LHCN-M2 (cell line): Measurements from ENCODE around the gene GDF9. TPM values are rescaled to one million over a fixed set of nuclear protein-coding genes. Genes with fewer than 3 reads are reported as not detected.

Experiments
- DNase-seq: peaks from one replicate; pipeline ENCODE4 v3.0.0-alpha.2; 2012; ENCODE audit warnings: low read depth
- total RNA-seq: library from RNA; depleted of rRNA; stranded (reverse); fragments of >200 nt; gene quantifications from 2 replicates; pipeline ENCODE4 v1.2.3, GENCODE V29; 2014

Gene GDF9
- total RNA-seq, 1 experiment from 2014 or later, result not detected

DNA sequence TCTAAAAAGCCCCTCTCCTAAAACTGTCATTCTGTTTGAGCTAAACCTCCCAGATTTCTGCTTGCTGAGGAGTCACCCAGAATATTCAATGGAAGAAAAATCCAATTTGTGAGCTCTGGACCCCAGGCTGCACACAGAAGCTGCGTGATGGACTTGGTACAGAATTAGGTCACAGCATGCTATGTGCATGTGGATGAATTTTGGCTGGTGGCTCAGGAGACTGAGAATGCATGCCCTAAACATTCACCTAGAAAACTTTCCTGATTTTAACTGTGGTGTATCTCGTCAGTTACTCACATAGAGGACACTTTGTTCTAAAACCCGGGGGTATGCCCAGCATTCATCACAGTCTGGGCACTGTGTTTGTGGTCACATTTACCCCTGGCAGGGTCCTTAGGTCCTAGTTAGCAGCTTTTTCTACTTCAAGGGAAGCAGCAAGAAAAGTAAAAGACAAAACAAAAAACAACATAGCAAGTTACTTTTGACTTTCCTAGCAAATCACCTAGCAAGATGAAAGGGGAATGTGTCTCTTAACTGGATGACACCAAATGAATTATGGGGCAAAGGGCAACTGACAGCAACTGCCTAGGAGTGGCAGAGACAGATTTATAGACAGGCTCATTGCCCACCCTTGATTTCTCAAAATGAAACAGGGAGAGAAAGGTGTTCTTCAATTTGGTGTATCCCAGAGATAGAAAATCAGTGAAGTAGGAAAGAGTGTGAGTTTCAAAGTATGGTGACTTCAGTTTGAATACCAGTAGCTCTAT lies 27.6 kb downstream of the GDF9 start:
- no peak for DNase-seq

DNA sequence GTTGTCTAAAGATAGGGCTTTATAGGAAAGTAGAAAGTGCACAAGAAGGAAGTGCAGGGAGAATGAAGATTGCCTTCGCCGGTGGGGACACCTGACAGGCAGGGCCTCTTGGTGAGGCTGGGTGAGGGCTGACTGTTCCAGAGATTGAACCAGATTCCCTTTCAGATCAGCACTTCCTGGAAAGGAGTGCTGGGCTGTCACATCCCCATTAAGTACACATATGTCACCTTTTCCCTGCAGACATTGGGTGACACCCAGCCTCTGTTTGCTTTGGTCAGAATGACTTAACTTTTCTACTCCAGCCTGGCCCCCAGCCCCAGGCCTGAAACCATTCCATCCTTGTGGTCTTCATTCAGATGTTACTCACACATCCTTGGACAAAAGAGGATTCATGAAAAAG lies 28.4 kb downstream of the GDF9 start:
- DNase-seq, result no peak

DNA sequence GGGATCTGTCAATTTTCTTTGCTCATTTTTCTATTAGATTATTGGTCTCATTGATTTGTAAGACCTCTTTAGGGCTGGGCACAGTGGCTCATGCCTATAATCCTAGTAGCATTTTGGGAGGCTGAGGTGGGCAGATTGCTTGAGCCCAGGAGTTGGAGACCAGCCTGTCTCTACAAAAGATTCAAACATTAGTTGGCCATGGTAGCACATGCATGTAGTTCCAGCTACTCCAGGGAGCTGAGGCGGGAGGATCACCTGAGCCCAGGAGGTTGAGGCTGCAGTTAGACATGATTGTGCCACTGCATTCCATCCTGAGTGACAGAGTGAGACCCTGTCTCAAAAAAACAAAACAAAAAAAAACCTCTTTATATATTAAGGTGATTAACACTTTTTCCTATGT lies 29.4 kb downstream of the GDF9 start:
- DNase-seq, result no peak

DNA sequence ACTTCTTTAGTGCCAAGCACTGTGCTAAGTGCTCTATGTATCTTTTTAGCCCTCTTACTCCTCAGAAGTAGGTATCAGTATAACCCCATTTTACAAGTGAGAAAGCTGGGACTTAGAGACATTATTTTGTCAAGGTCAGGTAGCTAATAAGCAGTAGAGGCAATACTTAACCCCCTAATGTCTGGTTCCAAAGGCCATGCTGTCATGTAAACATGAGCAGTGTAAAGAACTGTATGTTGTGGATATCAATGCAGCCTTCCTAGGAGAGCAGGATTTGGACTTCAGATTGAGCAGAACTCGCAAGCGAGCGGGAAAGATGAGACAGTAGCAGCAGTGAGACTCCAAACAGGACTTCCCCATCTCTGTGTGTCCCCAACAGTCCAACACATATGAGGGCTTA lies 32.2 kb downstream of the GDF9 start:
- no peak for DNase-seq

DNA sequence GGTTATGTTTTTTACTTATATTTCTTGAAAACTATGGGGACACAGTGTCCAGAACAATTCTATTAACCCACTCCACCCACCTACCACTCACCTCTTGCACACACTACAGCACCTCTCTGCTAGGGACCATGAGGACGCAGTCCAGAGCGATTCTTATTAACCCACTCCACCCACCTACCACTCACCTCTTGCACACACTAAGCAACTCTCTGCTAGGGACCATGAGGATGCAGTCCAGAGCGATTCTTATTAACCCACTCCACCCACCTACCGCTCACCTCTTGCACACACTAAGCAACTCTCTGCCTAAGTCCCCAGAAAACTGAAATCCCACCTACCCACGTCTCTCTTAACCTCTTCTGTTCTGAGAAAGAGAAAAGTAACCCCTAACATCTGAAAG lies 33.7 kb downstream of the GDF9 start:
- DNase-seq, result no peak

DNA sequence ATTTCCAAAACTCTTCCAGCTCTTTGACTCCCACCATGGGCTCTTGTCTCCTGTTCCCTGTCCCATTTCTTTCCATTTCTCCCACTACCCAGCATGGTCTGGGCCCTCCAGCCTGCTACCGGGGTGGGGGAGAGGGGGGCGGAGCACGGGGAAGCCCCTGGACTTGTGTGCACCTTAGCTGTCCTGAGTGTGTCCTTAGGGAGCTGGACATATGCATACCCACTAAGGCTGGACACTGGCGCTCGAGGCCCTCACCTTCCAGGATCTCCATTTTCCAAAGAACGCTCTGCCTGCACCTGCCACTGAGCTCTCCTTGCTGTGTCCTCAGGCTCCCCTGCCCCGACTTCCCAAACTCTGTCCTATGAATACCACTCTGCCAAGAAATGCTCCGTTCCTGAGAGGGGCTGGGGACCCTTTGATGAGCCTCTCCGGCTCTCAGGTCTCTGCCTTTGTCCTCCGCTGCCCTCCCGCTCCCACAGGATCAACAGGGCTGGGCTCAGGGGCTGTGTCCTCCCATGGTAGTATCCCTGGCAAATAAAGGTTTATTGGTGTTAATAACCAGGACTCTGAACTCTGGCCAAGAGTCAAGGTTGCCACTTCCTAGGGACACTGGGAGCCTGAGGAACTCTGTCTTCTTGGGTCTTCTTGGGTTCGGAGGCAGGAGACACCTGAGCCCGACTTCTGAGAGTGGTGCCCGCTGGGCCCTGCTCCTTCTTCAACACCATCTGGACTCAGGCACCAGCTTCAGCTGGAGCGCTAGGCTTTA lies 35.0 kb downstream of the GDF9 start:
- no peak for DNase-seq

DNA sequence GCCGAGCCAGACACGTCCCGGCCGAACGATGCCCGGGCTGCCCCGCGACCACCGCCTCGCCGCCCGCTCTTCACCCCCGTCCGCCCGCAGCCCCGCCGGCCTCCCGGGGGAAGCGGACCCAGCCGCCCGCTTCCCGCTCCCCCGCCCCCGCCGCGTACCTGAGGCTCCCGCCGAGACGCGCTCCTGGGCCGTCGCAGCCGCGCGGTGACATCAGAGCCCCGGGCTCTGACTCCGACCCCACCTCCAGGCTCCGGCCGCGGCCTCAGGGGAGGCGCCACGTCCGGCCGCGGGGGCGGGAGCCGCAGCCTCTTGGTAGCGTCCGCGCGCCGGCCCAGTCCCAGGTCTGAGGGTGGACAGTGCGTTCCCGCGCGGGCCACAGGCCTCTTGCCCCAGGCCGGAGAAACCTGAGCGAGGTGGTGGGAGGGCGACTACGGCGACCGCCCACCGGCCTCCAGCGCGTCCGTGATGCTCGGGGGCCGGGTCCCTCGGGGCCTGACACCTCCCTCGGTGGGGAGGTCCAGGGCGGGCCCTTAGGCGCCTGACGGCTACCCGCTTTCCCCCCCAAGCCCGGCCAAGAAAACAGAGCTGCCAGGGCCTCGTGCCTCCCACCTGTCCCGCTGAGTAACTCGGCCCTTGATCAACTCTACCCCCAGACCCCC lies 35.7 kb downstream of the GDF9 start, which contains the start of gene SHROOM1:
Gene SHROOM1, minus strand, starts transcription at position 212 of the 659 bp plus-strand sequence. CDS start 4,507 bp downstream, outside the sequence.
- DNase-seq, result peak; percentile 40

DNA sequence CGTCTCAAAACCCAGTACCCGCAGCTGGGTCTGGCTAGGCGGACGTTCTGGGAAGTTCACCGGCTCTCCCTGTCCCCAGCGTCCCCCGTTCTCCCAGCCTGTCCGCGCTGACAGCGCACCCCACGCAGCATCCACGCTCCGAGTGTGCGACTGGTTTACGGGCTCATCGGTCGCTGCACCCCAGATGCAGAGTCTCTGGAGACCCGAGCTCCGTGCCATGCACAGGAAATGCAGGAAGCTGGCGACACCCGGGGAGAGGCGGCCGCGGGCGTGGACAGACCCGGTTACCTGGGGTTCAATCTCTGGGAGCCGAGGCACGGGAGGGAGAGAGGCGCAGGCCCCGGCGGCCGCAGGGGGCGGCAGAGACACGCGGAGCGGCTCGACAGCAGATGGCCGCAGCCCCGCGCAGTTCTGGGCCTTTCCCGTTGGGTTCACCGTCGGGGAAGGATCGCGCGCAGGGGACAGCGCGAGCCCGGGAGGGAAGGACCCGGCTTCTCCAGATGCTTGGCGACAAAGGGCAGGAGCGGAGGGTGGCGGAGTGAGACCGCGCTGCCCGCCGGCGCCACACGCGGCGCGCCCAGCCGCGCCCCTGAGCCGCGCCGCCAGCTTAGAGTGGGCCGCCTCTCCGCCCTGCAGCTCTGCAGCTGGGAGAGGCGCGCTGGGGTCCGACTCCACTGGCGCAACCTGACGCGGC lies 36.4 kb downstream of the GDF9 start:
- DNase-seq, result peak; percentile 56

DNA sequence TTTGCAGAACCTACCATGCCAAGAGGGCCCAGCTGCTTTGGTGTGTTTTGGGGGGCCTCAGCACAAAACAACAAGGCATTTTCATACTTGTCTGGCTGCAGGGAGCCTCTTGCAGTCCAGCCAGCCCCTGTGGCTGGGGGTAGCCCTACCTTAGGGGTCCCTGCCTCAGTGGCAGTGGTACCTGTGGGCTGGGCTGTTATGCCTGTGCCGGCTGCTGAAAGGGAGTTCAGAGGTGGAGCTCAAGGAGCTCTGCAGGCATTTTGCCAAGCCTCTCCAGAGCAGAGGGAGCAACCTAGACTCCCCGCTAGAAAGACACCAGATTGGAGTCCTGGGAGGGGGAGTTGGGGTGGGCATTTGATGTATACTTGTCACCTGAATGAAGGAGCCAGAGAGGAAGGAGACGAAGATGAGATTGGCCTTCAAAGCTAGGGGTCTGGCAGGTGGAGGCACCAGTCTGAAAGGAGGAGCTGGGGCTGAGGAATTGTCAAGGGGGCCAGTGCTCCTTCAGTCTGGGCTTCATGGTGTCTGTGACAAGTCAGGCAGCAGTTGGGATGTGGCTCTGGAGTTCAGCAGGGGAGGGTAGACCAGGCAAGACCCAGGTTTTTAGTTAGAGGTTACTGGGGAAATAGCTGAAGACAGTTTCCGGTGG lies 37.3 kb downstream of the GDF9 start:
- DNase-seq, result no peak

DNA sequence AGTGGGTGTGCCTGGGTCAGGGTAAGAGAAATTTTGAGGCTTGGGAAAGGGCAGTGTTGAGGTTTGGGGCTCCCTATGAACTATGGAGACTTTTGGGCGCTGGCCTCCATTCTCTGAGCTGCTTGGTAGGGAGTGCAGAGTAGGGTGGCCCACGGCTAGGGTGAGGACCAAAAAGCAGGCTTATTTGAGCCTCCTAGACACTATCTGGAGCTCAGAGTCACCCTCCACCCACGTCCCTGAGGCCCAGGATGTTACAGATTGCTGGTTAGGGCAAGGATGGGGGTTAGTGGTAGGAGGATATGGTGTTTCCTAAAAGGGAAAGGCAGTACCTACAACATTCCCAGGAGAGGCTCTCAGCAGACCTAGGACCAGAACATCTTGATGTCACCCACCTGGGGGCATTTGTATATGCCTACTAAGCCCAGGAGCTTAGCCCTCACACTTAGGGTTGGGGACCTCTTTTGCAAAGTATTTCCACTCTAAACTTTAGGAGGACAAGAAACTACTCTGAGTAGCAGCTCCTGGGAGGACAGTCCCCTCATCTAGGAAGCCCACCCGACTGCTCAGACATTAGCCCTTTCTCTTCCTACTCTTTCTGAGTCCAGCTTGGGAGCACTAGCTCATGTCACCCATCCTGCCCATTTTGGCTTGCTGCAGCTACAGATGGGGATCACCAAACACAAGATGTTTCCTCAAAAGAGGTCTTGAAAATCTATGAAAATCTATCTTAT lies 38.2 kb downstream of the GDF9 start:
- no peak for DNase-seq

DNA sequence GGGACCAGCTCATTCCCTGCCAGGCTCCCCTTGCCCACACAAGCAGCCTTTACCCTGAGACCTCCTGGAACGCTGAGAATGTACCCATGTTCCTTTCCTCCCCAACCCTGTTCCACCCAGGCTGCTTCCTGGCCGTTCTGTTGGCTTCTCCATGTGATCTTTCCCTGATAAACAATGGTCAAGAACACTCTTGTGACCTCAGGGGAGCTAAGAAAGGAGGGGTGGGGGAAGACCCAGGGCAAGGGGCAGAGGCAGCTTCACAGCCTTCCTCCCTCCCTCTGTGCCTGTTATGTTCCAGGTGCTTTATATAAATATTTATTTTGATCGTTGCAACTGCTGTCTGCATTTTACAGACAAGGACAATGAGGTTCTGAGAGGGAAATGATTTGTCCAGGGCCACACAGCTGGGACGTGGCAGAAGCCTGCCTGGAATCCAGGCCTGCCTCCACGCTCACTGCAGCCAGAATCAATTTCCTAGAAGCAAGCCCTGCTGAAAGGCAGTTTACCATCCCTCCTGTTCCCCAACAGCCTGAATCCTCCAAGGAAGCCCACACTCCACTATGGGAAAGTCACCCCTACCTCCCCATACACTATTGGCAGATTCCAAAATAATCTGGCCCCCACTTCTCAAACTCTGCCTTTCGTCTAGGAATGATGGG lies 39.7 kb downstream of the GDF9 start:
- no peak for DNase-seq

DNA sequence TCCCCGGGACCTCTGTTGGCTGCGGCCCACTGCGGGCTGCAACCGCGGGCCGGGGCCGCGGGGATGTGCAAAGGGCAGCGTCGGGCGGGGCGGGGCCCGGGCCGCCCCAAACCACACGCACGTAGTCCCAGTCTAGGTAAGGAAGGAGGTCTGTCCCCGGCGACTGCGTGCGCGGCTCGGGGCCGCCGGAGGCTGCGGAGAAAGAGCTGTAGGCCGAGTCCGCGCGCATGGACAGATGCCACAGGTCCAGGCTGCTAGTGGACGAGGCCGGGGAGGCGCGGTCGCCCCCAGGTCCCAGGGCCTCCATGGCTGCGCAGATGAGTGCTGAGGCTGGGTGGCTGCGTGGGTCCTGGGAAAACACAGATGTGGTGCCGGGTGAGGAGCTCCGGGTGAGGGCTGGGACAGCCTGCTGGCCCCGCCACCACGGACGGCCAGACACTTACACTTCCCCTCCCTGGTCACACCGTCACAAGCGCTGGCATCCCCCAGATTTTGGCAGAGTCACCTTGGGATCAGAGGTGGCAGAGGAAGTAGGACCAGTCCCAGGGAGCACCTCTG lies 40.4 kb downstream of the GDF9 start:
- no peak for DNase-seq

DNA sequence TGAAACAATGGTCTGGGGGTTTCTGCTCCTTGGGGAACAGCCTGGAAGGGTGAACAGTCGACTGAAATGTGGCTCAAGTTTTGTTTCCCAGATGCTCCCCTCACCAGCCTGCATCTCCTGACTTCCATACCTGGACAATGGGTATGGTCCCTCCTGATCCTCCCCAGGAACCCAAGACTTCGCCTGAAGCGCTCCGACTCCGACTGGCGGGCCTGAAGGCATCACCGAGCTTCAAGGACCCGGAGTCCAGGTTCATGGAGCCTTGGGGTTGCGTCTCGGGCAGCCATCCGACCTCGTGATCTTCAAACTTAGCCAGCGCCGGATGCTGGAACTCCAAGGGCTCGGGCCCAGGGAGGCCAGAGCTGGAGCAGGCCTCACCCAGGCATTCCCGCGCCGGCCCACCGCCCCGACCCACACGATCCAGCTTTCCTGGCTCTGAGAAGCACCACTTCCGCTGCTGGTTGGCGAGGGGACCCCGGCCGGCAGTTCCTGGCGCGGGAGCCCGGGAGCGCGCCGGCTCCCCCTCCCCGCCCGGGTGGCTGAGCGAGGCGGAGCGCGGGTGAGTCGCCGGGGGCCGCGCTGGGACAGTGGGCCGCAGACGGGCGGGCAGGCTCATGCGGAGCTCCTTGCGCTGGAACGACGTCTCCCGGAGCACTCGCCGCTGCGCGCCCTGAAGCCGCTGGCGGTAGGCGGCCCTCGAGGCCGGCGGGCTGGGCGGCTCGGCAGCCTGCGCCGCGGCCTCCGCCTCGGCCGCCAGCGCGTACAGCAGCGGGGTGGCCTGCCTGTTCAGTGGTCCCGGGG lies 41.0 kb downstream of the GDF9 start:
- no peak for DNase-seq

DNA sequence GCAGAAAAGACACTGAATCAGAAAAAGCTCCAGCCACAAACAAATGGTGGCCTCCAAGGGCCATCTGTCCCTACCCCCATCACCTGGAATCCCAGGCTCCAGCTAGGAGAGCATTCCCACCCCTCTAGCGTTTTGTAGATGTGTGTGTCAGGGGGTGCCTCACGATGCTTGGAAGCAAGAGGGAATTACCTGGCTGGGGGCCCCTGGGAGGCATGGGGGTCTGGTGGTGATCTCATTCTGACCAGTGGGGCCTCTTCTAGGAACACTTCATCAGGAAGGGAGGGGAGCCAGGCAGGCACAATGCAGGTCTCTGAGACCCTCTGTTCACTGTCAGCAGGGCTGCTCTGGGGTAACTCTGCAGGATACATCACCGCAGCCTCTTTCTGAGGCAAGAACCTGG lies 41.8 kb downstream of the GDF9 start:
- DNase-seq, result no peak

DNA sequence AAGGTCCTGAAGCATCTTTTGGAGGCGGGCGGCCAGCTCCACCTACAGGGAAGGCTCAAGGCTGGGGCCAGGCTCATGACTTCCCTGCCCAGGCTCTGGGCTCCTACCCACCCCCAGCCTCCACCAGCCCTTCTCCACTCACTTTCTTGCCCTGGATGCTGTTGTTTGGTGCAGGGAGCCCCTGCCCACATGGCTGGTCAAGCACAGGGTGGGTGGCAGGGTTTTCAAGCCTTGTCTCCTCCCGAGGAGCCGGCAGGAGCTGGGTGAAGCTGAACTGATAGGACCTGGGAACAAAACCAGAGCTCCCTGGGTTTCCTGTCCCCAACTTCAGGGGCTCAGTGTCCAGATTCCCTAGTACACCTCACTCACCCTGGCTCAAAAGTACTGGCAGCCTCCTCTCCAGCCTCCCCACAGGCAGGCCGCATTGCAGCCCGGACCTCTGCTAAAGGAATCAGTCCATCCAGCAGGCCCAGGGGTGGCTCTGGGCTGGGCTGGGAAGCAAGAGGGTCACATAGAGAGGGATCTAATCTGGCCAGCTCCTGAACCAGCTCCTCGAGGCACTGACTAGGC lies 42.7 kb downstream of the GDF9 start:
- DNase-seq, result no peak

DNA sequence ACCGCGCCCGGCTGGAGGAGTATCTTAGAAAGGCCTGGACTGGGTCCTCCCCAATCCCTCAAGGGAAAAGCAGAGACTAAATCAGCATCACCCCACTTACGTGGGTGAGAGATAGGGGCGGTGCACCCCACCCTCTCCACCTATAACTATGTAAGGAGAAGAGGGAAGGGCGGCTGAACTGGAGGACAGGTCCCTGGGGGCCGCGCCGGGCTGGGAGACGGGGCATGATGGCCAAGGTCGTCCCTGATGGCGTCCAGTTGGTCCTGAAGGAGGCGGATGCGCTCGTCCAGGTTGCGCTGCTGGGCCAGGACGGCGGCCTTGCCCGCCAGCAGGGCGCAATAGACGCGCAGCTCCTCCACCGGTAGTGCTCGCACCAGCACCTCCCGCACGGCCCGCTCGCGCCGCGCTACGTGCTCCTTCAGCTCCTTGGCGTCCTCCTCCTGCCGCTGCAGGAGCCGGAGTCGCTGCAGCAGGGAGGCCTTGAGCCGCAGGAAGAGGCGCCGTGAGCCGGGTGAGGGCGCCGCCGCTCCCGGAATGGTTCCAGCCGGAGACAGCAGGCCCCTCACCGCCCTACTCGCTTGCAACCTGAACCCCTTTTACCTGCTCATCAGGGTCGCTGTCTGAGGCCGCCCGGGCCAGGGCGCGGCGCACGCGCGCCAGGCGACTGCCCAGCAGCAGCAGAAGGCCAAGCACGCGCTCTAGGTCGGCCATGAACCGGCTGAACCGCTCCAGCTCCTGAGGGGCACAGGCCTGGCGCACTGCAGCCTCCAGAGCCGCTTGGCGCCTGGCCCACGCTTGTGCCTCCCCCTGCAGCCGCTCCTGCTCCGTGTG lies 43.4 kb downstream of the GDF9 start:
- DNase-seq, result no peak

DNA sequence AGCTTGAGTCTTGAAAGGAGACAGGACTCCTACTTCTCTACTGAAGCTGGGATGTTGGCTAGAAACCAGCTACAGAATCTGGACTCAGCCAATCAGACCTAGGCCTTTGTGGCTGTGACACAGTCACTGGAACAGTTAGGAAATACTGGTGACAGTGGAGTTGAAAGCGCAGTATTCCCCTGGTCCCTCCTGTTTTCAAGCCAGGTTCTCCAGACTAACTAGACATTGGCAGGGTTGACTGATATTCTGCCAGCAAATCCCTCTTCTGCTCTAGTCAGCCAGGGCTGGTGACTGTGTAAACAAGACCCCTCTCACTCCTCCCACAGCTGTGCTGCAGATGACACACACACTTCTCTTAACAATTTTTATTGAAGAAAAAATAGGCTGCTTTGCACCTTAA lies 44.5 kb downstream of the GDF9 start:
- DNase-seq, result no peak

DNA sequence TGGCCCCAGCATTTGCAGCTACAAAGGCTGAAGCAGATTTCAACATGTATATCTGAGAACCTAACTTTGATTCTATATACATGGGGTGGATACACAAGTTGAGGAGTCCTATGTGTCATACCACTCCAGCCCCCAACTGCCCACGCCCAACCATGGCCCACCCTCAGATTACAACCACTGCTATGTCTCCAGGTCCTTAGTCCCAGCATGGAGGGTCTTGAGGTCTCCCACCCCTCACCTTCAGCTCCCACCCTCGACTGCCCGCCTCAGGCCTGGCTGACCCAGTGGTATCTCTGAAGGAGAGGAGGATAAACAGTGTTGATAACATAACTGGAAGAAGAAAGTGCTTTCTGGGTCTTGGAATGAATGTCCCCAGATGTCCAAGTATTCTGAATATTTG lies 44.9 kb downstream of the GDF9 start:
- no peak for DNase-seq
